PC-3 (cell line): ENCODE data around the gene KL. TPM values are rescaled to one million over a fixed set of nuclear protein-coding genes. Genes with fewer than 3 reads are reported as not detected.

ENCODE experiments used
- ATAC-seq: fragments of 200-7000 bp; cut with Tn5 transposase; 2 replicates; pipeline ENCODE4 v1.9.1; 2020; ENCODE audit warnings: mild to moderate bottlenecking, moderate library complexity
- BruUV-seq: library from RNA; stranded (reverse); fragments of 400-500 nt; replicated peaks from 2 replicates; lab custom pipeline; 2021; lab: Mats Ljungman, UMichigan
- CTCF ChIA-PET: fragments of 300-600 bp; sonication (Branson Sonifier 250); formaldehyde crosslinking; loops from one replicate; lab custom pipeline; 2022; ENCODE audit warnings: antibody characterized with exemption; lab: Charles Lee
- POLR2A ChIA-PET: fragments of 300-600 bp; sonication (Branson Sonifier 250); formaldehyde crosslinking; loops from one replicate; lab custom pipeline; 2022; ENCODE audit warnings: antibody characterized with exemption; ENCODE audit not compliant: unreplicated experiment; lab: Charles Lee
- DNase-seq: peaks from one replicate; pipeline ENCODE4 v3.0.0-alpha.2; 2015
- H2AFZ ChIP-seq: fragments of 300-600 bp; sonication (generic); 2 replicates; pipeline ENCODE4 v1.6.0; 2016; ENCODE audit warnings: antibody characterized with exemption, low read length
- H3F3A ChIP-seq: fragments of 300-600 bp; sonication (generic); one replicate; pipeline ENCODE4 v1.6.0; 2017; ENCODE audit warnings: antibody characterized with exemption, low read length, control low read depth, mild to moderate bottlenecking; ENCODE audit not compliant: unreplicated experiment
- H3K27ac ChIP-seq: fragments of 300-600 bp; sonication (generic); 2 replicates; pipeline ENCODE4 v1.5.1; 2016; ENCODE audit warnings: mild to moderate bottlenecking, low read length
- H3K27me3 ChIP-seq: fragments of 300-600 bp; sonication (generic); 2 replicates; pipeline ENCODE4 v1.6.1; 2016; ENCODE audit warnings: low read length, mixed read lengths
- H3K36me3 ChIP-seq: fragments of 300-600 bp; sonication (generic); 2 replicates; pipeline ENCODE4 v1.6.1; 2016; ENCODE audit warnings: low read depth, mixed run types, low read length, mixed read lengths
- H3K4me1 ChIP-seq: fragments of 300-600 bp; sonication (generic); 2 replicates; pipeline ENCODE4 v1.5.1; 2016; ENCODE audit warnings: low read length; ENCODE audit not compliant: insufficient read depth
- H3K4me2 ChIP-seq: fragments of 300-600 bp; sonication (generic); 2 replicates; pipeline ENCODE4 v1.6.0; 2016; ENCODE audit warnings: low read length
- H3K4me3 ChIP-seq: fragments of 300-600 bp; sonication (generic); 2 replicates; pipeline ENCODE4 v1.5.1; 2016; ENCODE audit warnings: mild to moderate bottlenecking, low read length, mixed read lengths
- H3K79me2 ChIP-seq: fragments of 300-600 bp; sonication (generic); 2 replicates; pipeline ENCODE4 v1.6.1; 2017; ENCODE audit warnings: low read length, mixed read lengths
- H3K9ac ChIP-seq: fragments of 300-600 bp; sonication (generic); 2 replicates; pipeline ENCODE4 v1.6.0; 2016; ENCODE audit warnings: mild to moderate bottlenecking, low read length
- H3K9me2 ChIP-seq: fragments of 300-600 bp; sonication (generic); replicated peaks from 2 replicates; pipeline ENCODE4 v1.6.1; 2016; ENCODE audit warnings: mixed run types, low read length, mixed read lengths
- H3K9me3 ChIP-seq: fragments of 300-600 bp; sonication (generic); 2 replicates; pipeline ENCODE4 v1.6.1; 2016; ENCODE audit warnings: low read length, mixed read lengths
- H4K20me1 ChIP-seq: fragments of 300-600 bp; sonication (generic); 2 replicates; pipeline ENCODE4 v1.6.1; 2016; ENCODE audit warnings: low read length, mixed read lengths
- EZH2 ChIP-seq: fragments of 300-600 bp; sonication (generic); IDR thresholded peaks from one replicate; pipeline ENCODE4 v1.6.1; 2017; ENCODE audit warnings: antibody characterized with exemption, mild to moderate bottlenecking, low read length; ENCODE audit not compliant: unreplicated experiment
- EZH2phosphoT487 ChIP-seq: fragments of 300-600 bp; sonication (generic); IDR thresholded peaks from 2 replicates; pipeline ENCODE4 v1.6.1; 2018; ENCODE audit warnings: mild to moderate bottlenecking, antibody characterized with exemption, low read length, borderline replicate concordance
- intact Hi-C: fragments of 100-400 bp; cut with micrococcal nuclease; formaldehyde crosslinking; loops from 2 replicates; pipeline ENCODE4 v1.9.0; 2023
- total RNA-seq: library from RNA; depleted of rRNA; stranded (reverse); fragments of >200 nt; gene quantifications from 2 replicates; pipeline ENCODE4 v1.2.3, GENCODE V29; 2014
- TF ChIP-seq, protein P1 (sequence below): fragments of 300-600 bp; sonication (generic); conservative IDR thresholded peaks from 2 replicates; pipeline ENCODE4 v1.5.1; 2017; ENCODE audit warnings: antibody characterized with exemption, low read depth, mild to moderate bottlenecking, low read length

Gene KL
- total RNA-seq, 1 experiment from 2014 or later = 0.07 TPM

- DNase-seq = no peak
- peaks cover 9% of the 10 kb centered on the region; the same call in 1 of the 2 replicates for H3K4me1 ChIP-seq
- H3F3A ChIP-seq = no peaks in the 10 kb centered on the region
- H3K27ac ChIP-seq = no peak overlapping the region
- no peaks in the 10 kb centered on the region for H3K9me2 ChIP-seq
- no peak for ATAC-seq
- no peaks in the 10 kb centered on the region for H3K79me2 ChIP-seq
- ChIA-PET POLR2A (no interaction called here), CTCF (no interaction called here)
- H3K9me3 ChIP-seq = no peaks in the 10 kb centered on the region
- H4K20me1 ChIP-seq = no peaks in the 10 kb centered on the region
- H2AFZ ChIP-seq = no peak overlapping the region
- no peak overlapping the region for H3K9ac ChIP-seq
- no peaks in the 10 kb centered on the region for H3K27me3 ChIP-seq
- no peak overlapping the region for H3K4me3 ChIP-seq
- H3K36me3 ChIP-seq = no peaks in the 10 kb centered on the region
- intact Hi-C loops = no loop called here
- BruUV-seq = no TSS peak
- TF ChIP-seq, protein P1, sequence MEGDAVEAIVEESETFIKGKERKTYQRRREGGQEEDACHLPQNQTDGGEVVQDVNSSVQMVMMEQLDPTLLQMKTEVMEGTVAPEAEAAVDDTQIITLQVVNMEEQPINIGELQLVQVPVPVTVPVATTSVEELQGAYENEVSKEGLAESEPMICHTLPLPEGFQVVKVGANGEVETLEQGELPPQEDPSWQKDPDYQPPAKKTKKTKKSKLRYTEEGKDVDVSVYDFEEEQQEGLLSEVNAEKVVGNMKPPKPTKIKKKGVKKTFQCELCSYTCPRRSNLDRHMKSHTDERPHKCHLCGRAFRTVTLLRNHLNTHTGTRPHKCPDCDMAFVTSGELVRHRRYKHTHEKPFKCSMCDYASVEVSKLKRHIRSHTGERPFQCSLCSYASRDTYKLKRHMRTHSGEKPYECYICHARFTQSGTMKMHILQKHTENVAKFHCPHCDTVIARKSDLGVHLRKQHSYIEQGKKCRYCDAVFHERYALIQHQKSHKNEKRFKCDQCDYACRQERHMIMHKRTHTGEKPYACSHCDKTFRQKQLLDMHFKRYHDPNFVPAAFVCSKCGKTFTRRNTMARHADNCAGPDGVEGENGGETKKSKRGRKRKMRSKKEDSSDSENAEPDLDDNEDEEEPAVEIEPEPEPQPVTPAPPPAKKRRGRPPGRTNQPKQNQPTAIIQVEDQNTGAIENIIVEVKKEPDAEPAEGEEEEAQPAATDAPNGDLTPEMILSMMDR = no peak
- no peak for TF ChIP-seq EZH2phosphoT487
- TF ChIP-seq EZH2 = no peak
- H3K4me2 ChIP-seq = no peak overlapping the region
Measured at GRCh38 chr13:33050161-33050560, 33.9 kb downstream of the KL start.

GRCh38 chr13:33051632-33052031, 35.4 kb downstream of the KL start:
- intact Hi-C loops = no loop called here
- H3K79me2 ChIP-seq = no peaks in the 10 kb centered on the region
- no peak for ATAC-seq
- H3K9me3 ChIP-seq = no peaks in the 10 kb centered on the region
- no TSS peak for BruUV-seq
- no peak for TF ChIP-seq EZH2
- TF ChIP-seq, protein P1 = no peak
- no peak for TF ChIP-seq EZH2phosphoT487
- no peak for DNase-seq
- H3K36me3 ChIP-seq = no peaks in the 10 kb centered on the region
- no peak overlapping the region for H3K27ac ChIP-seq
- no peaks in the 10 kb centered on the region for H3K27me3 ChIP-seq
- no peak overlapping the region for H3K9ac ChIP-seq
- H3K9me2 ChIP-seq = no peaks in the 10 kb centered on the region
- CTCF ChIA-PET = no interaction called here
- H3F3A ChIP-seq = no peaks in the 10 kb centered on the region
- POLR2A ChIA-PET = no interaction called here
- H2AFZ ChIP-seq = no peak overlapping the region
- no peaks in the 10 kb centered on the region for H3K4me1 ChIP-seq
- no peaks in the 10 kb centered on the region for H4K20me1 ChIP-seq
- H3K4me2 ChIP-seq = no peak overlapping the region
- H3K4me3 ChIP-seq = no peak overlapping the region

DNA sequence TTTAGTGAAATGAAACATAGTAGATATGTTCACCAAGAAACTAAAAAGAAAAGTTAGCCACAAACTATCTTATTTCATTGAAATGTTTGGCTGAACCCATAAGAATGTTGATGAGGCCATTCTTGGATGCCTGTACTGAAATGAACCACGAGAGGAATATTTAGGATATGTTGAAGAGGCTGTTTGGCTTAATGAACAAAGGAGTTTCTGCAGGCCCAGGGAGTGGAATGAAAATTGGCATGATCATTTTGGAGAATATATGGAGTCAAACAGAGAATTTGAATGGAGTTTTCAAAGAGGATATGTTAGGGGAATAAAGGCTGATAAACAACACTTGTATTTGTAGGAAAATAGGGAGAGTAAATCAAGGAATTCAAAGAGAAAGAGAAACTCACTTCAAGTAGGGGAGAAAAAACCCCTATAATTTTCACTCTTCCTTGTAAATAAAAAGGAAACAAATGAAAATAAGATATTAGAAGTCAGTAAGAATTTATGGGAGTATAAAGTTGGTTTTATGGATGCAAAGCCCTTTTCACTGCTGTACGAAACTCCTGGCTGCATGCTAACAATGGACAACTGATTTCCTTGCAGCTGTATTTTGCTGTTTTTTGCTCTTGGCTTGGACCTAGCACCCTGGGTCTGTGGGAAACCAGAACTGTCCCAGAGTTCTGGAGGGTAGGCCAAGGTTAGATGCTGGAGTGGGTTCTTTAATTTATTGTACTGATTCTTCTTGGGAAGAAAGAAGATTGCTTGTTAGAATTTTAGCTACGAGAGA, 36.5 kb downstream of the KL start:
- BruUV-seq = no TSS peak
- H3K4me3 ChIP-seq = no peak overlapping the region
- POLR2A ChIA-PET = no interaction called here
- intact Hi-C loops = no loop called here
- no peaks in the 10 kb centered on the region for H4K20me1 ChIP-seq
- no peaks in the 10 kb centered on the region for H3K9me2 ChIP-seq
- H3K9ac ChIP-seq = no peak overlapping the region
- ATAC-seq (no peak), DNase-seq (no peak)
- TF ChIP-seq, protein P1 = no peak
- TF ChIP-seq EZH2phosphoT487 = no peak
- no peak for TF ChIP-seq EZH2
- no peaks in the 10 kb centered on the region for H3K36me3 ChIP-seq
- H3K9me3 ChIP-seq = no peaks in the 10 kb centered on the region
- no peaks in the 10 kb centered on the region for H3K79me2 ChIP-seq
- no peak overlapping the region for H3K4me2 ChIP-seq
- H3K27ac ChIP-seq = no peak overlapping the region
- H3K27me3 ChIP-seq = no peaks in the 10 kb centered on the region
- no peaks in the 10 kb centered on the region for H3F3A ChIP-seq
- CTCF ChIA-PET = no interaction called here
- H3K4me1 ChIP-seq = no peaks in the 10 kb centered on the region
- H2AFZ ChIP-seq = no peak overlapping the region
